Thyroid gland (tissue), 4 donors: ENCODE data around the gene ABHD1. TPM values are rescaled to one million over a fixed set of nuclear protein-coding genes. Genes with fewer than 3 reads are reported as not detected.

ENCODE experiments used
- DNase-seq, 2 donors: peaks; one replicate each; pipeline ENCODE4 v3.0.0-alpha.2; 2019
- H3K27ac ChIP-seq, 3 donors: fragments of 200-600 bp; sonication (generic); 1 replicate in 2 of 3; 2 replicates in 1 of 3; pipeline ENCODE4 v1.5.1; 2016 to 2019; ENCODE audit warnings: mild to moderate bottlenecking in 1 of 3, moderate library complexity in 1 of 3
- H3K27me3 ChIP-seq: fragments of 200-600 bp; sonication (generic); one replicate; pipeline ENCODE4 v1.5.1; 2019
- H3K36me3 ChIP-seq, 2 donors: fragments of 200-600 bp; sonication (generic); one replicate each; pipeline ENCODE4 v1.5.1; 2016 to 2019
- H3K4me1 ChIP-seq, 2 donors: fragments of 200-600 bp; sonication (generic); one replicate each; pipeline ENCODE4 v1.5.1; 2017 to 2019
- H3K4me3 ChIP-seq, 3 donors: fragments of 200-600 bp; sonication (generic); replicated peaks in 1 of 3; 1 replicate in 2 of 3; 2 replicates in 1 of 3; pipeline ENCODE4 v1.5.1; 2016; ENCODE audit warnings: mild to moderate bottlenecking in 1 of 3
- H3K9me3 ChIP-seq: fragments of 200-600 bp; sonication (generic); one replicate; pipeline ENCODE4 v1.5.1; 2017
- CTCF ChIP-seq, 6 experiments: fragments of 200-600 bp in 3 of 6; fragments of 450-650 bp in 3 of 6; sonication (generic) in 3 of 6; IDR thresholded peaks; one replicate each; pipeline ENCODE4 v1.5.1; 2016 to 2019; ENCODE audit warnings: antibody characterized with exemption in 6 of 6, mild to moderate bottlenecking in 2 of 6, inconsistent platforms in 1 of 6, moderate library complexity in 1 of 6
- POLR2A ChIP-seq, 2 donors: fragments of 450-650 bp; IDR thresholded peaks; one replicate each; pipeline ENCODE4 v1.6.1; 2017; ENCODE audit warnings: antibody characterized with exemption in 2 of 2, mild to moderate bottlenecking in 2 of 2, moderate library complexity in 1 of 2
- WGBS, 2 donors: methylation state at CpG; one replicate each; pipeline ENCODE4 v1.1.5; 2017; 5-methylcytosine and 5-hydroxymethylcytosine counted together
- intact Hi-C: fragments of 100-400 bp; cut with DNase I; formaldehyde crosslinking; loops from one replicate; pipeline ENCODE4 v1.15.1; 2023
- total RNA-seq, 4 donors: library from RNA; depleted of rRNA; stranded (reverse); fragments of >200 nt; gene quantifications; one replicate each; pipeline ENCODE4 v1.2.3, GENCODE V29; 2016

ABHD1 gene
- total RNA-seq, 4 donors from 2014 or later = 0.44 to 1.1 (median 0.76) TPM

GRCh38 chr2:27087823-27088410, 35.7 kb upstream of the ABHD1 start:
- WGBS, 2 donors = 91 to 92% methylated on average over 5 of the region's 5 CpGs
- H3K4me1 ChIP-seq = peaks cover 15% of the 10 kb centered on the region in 2 donors
- TF ChIP-seq CTCF (IDR thresholded peaks at IDR 0.05) = no peak
- TF ChIP-seq POLR2A (IDR thresholded peaks at IDR 0.05) = no peak
- no peaks in the 10 kb centered on the region for H3K27me3 ChIP-seq
- no peaks in the 10 kb centered on the region for H3K36me3 ChIP-seq
- H3K9me3 ChIP-seq = no peaks in the 10 kb centered on the region
- intact Hi-C loops = loop anchor here (5.0 kb wide), 1 partner anchor 126 kb away; no protein-coding TSS in a partner anchor
- H3K4me3 ChIP-seq = no peak overlapping the region
- no peak overlapping the region for H3K27ac ChIP-seq
- no peak for DNase-seq

- no peak for DNase-seq
- Histone ChIP-seq H3K4me3 (no peak overlapping the region), H3K36me3 (no peaks in the 10 kb centered on the region), H3K27ac (no peak overlapping the region), H3K4me1 (peaks cover 18 to 22% of the 10 kb centered on the region in 2 donors), H3K9me3 (no peaks in the 10 kb centered on the region), H3K27me3 (no peaks in the 10 kb centered on the region)
- intact Hi-C loops = loop anchor here (5.0 kb wide), 1 partner anchor 126 kb away; no protein-coding TSS in a partner anchor
- 95 to 97% methylated on average over 6 of the region's 6 CpGs for WGBS, 2 donors
- TF ChIP-seq POLR2A (IDR thresholded peaks at IDR 0.05) (no peak), CTCF (IDR thresholded peaks at IDR 0.05) (no peak)
Measured at GRCh38 chr2:27088634-27089033, 35.0 kb upstream of the ABHD1 start.

- no peak for DNase-seq
- Histone ChIP-seq H3K4me1 (peaks cover 18 to 23% of the 10 kb centered on the region in 2 donors), H3K4me3 (no peak overlapping the region), H3K27me3 (no peaks in the 10 kb centered on the region), H3K27ac (no peak overlapping the region), H3K36me3 (no peaks in the 10 kb centered on the region), H3K9me3 (no peaks in the 10 kb centered on the region)
- TF ChIP-seq POLR2A (IDR thresholded peaks at IDR 0.05) (no peak), CTCF (IDR thresholded peaks at IDR 0.05) (no peak)
- intact Hi-C loops = loop anchor here (5.0 kb wide), 1 partner anchor 127 kb away; no protein-coding TSS in a partner anchor
- 92 to 93% methylated on average over 14 of the region's 14 CpGs for WGBS, 2 donors
Measured at GRCh38 chr2:27089111-27089954, 34.3 kb upstream of the ABHD1 start.

- no peak for DNase-seq
Measured at GRCh38 chr2:27091746-27092695, 31.6 kb upstream of the ABHD1 start.

More at GRCh38 chr2:27091746-27092695, 31.6 kb upstream of the ABHD1 start:
- intact Hi-C loops = loop anchor here (10.0 kb wide), 1 partner anchor 213 kb away; the partner anchor contains the start of gene UCN
- no peaks in the 10 kb centered on the region for H3K9me3 ChIP-seq
- H3K27me3 ChIP-seq = no peaks in the 10 kb centered on the region
- no peak overlapping the region for H3K27ac ChIP-seq
- TF ChIP-seq POLR2A (IDR thresholded peaks at IDR 0.05) (no peak), CTCF (IDR thresholded peaks at IDR 0.05) (no peak)
- no peaks in the 10 kb centered on the region for H3K36me3 ChIP-seq
- no peak overlapping the region for H3K4me3 ChIP-seq
- H3K4me1 ChIP-seq = peaks cover 9 to 25% of the 10 kb centered on the region in 2 donors
- 75 to 77% methylated on average over 22 to 25 of the region's 25 CpGs for WGBS, 2 donors
